NCI-H1417 (cell line): Measurements from ENCODE around the gene MAMDC2.
A peak's percentile ranks its signal among the peaks of the same experiment; 100 is the strongest.
"Not testable (repeated sequence)": the region's sequence is repeated elsewhere in the genome, so short reads cannot be mapped to it uniquely, and the experiment has no call there.

ENCODE experiments used
- DNase-seq, 3 experiments: peaks; one replicate each; lab custom pipeline; 2025; lab: John Stamatoyannopoulos, UW

Gene MAMDC2

GRCh38 chr9:70204743-70205142 lies 161.1 kb downstream of the MAMDC2 start:
- peak in 1 of 3 experiments; percentile 3 for DNase-seq

- DNase-seq = peak; percentile 3 to 33 (median 15)
Observed at GRCh38 chr9:70205366-70206020, 161.8 kb downstream of the MAMDC2 start.

- no peak for DNase-seq
Observed at GRCh38 chr9:70217029-70217428, 173.4 kb downstream of the MAMDC2 start.

GRCh38 chr9:70218767-70219166 lies 175.1 kb downstream of the MAMDC2 start:
- no peak for DNase-seq

- no peak for DNase-seq
Observed at GRCh38 chr9:70220216-70220615, 176.6 kb downstream of the MAMDC2 start.

- DNase-seq = no peak
Observed at GRCh38 chr9:70222354-70222753, 178.7 kb downstream of the MAMDC2 start.

- DNase-seq = peak in 1 of 3 experiments; percentile 43
Observed at GRCh38 chr9:70228118-70228517, 184.5 kb downstream of the MAMDC2 start.

GRCh38 chr9:70228611-70229010 lies 185.0 kb downstream of the MAMDC2 start:
- DNase-seq = no peak

- DNase-seq = peak in 2 of 3 experiments; percentile 22 to 58
Observed at GRCh38 chr9:70229026-70229425, 185.4 kb downstream of the MAMDC2 start.

GRCh38 chr9:70229579-70229978 lies 185.9 kb downstream of the MAMDC2 start:
- DNase-seq = peak in 2 of 3 experiments; percentile 19 to 62

- no peak for DNase-seq
Observed at GRCh38 chr9:70232476-70232875, 188.8 kb downstream of the MAMDC2 start.

- not testable (repeated sequence) for DNase-seq
Observed at GRCh38 chr9:70234208-70234607, 190.6 kb downstream of the MAMDC2 start.

- DNase-seq = not testable (repeated sequence)
Observed at GRCh38 chr9:70245952-70246351, 202.3 kb downstream of the MAMDC2 start.

GRCh38 chr9:70250221-70250620 lies 206.6 kb downstream of the MAMDC2 start:
- DNase-seq = no peak

- no peak for DNase-seq
Observed at GRCh38 chr9:70255486-70255885, 211.8 kb downstream of the MAMDC2 start.

- peak in 2 of 3 experiments; percentile 27 to 48 for DNase-seq
Observed at GRCh38 chr9:70256123-70256551, 212.5 kb downstream of the MAMDC2 start.

GRCh38 chr9:70257502-70257901 lies 213.9 kb downstream of the MAMDC2 start:
- DNase-seq = peak in 2 of 3 experiments; percentile 21 to 65

- DNase-seq = peak; percentile 79 to 97 (median 97)
Observed at GRCh38 chr9:70257991-70258691, 214.5 kb downstream of the MAMDC2 start.

- DNase-seq = peak; percentile 87 to 97 (median 97)
Observed at GRCh38 chr9:70258692-70259511, 215.3 kb downstream of the MAMDC2 start, which contains the start of gene SMC5. TSS of gene SMC5 (plus strand) at chr9:70258978. CDS start at chr9:70259079, 101 bp downstream.

- DNase-seq = no peak
Observed at GRCh38 chr9:70259512-70259802, 215.8 kb downstream of the MAMDC2 start.

- DNase-seq = no peak
Observed at GRCh38 chr9:70260007-70260443, 216.4 kb downstream of the MAMDC2 start.

- DNase-seq = no peak
Observed at GRCh38 chr9:70260606-70261005, 217.0 kb downstream of the MAMDC2 start.
